Measurements from ENCODE around the gene SLC25A38.

Gene SLC25A38

GRCh38 chr3:39438880-39439279 lies 55.7 kb downstream of the SLC25A38 start:
- no peak for DNase-seq

GRCh38 chr3:39440316-39440715 lies 57.1 kb downstream of the SLC25A38 start:
- no peak for DNase-seq

- DNase-seq, result no peak
These were observed 60.4 kb downstream of the SLC25A38 start for GRCh38 chr3:39443530-39443929.

- no peak for DNase-seq
These were observed 62.8 kb downstream of the SLC25A38 start for GRCh38 chr3:39445927-39446326.

GRCh38 chr3:39446444-39446843 lies 63.3 kb downstream of the SLC25A38 start:
- no peak for DNase-seq
